NB4 (cell line): ENCODE measurements around the gene NSF.

Experiments used
- POLR2A ChIP-seq: IDR thresholded peaks from 2 replicates; pipeline ENCODE4 v1.6.1; 2011; ENCODE audit warnings: mild to moderate bottlenecking; ENCODE audit not compliant: insufficient read length; ENCODE audit errors: extremely low read depth
- TF ChIP-seq, protein P1 (sequence below): IDR thresholded peaks from one replicate; pipeline ENCODE4 v1.5.1; 2012; ENCODE audit warnings: low read depth, low read length

DNA sequence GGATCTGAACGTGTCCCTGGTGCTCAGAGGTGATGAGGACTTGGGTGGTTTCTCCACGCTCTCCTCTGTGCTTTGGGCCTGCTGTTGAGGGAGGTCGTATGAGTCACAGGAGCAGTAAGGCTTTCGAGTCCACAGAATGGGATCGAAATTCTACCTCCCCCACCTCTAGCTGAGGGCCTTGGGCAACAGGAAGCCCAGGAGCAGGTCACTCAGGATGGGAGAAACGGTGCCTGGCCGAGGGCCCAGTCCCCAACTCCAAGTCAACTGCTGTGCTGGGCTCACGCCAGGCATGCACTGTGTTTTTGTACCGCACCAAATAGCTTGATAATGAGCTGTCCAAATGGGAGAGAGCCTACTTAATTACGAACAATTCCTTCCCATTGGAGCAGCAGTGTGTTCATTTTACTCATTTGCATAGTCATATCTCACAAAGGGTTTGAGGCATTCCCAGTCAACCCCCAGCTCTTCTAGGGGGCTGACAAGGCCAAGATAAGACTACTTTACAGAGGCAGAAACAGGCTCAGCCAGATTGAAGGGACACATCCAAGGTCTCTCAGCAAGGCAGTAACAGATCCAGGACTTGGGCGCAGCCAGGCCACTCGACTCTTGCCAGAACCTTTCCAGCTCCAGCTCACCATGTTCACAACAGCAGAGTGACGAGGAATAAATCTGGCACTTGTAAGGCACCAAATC is 174.4 kb downstream of the NSF start:
- TF ChIP-seq, protein P1, sequence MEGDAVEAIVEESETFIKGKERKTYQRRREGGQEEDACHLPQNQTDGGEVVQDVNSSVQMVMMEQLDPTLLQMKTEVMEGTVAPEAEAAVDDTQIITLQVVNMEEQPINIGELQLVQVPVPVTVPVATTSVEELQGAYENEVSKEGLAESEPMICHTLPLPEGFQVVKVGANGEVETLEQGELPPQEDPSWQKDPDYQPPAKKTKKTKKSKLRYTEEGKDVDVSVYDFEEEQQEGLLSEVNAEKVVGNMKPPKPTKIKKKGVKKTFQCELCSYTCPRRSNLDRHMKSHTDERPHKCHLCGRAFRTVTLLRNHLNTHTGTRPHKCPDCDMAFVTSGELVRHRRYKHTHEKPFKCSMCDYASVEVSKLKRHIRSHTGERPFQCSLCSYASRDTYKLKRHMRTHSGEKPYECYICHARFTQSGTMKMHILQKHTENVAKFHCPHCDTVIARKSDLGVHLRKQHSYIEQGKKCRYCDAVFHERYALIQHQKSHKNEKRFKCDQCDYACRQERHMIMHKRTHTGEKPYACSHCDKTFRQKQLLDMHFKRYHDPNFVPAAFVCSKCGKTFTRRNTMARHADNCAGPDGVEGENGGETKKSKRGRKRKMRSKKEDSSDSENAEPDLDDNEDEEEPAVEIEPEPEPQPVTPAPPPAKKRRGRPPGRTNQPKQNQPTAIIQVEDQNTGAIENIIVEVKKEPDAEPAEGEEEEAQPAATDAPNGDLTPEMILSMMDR, result no peak
- no peak for TF ChIP-seq POLR2A
